GM12892 (cell line): Measurements from ENCODE around the gene CDC42BPB.

Experiments used
- DNase-seq: peaks from one replicate; pipeline ENCODE4 v3.0.0; 2011; ENCODE audit not compliant: insufficient read length
- FAIRE-seq: peaks from 2 replicates; lab custom pipeline; 2011; peaks lifted over from hg19 to GRCh38; lab: Jason Lieb, UNC
- POLR2A ChIP-seq: IDR thresholded peaks from 2 replicates; pipeline ENCODE4 v1.6.1; 2011; ENCODE audit warnings: low read depth, low read length, control low read depth
- POLR2AphosphoS5 ChIP-seq: IDR thresholded peaks from 2 replicates; pipeline ENCODE4 v1.6.1; 2011; ENCODE audit warnings: low read depth, low read length, control low read depth
- TAF1 ChIP-seq: IDR thresholded peaks from 2 replicates; pipeline ENCODE4 v1.6.1; 2011; ENCODE audit warnings: low read depth, mild to moderate bottlenecking, control low read depth, low read length, borderline replicate concordance

Gene CDC42BPB

GRCh38 chr14:103084021-103084919 is 26.9 kb upstream of the CDC42BPB start, which contains the start of gene LBHD2:
TSS of gene LBHD2 (plus strand) at chr14:103084210. CDS start at chr14:103086013, 1,803 bp downstream.
- DNase-seq = no peak
- TF ChIP-seq POLR2A (no peak), TAF1 (no peak), POLR2AphosphoS5 (no peak)
- no peak for FAIRE-seq

DNA sequence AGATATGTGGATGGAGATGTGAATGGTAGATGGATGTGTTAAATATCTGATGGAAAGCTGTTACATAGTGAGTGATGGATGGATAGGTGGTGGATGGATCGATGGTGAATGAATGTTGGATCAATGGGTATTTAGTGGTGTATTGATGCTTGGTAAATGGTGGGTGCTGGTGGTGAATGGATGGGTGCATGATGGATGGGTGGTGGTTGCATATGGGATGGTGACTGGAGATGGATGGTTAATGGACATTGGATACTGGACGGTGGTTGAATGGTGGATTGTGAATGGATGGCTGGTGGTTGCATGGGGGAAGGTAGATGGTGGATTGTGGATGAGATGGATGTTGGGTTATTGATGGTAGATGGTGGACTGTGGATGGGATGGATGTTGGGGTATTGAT is 24.6 kb upstream of the CDC42BPB start:
- TF ChIP-seq TAF1 (no peak), POLR2A (no peak), POLR2AphosphoS5 (no peak)
- DNase-seq (no peak), FAIRE-seq (no peak)

GRCh38 chr14:103078860-103079587 is 21.7 kb upstream of the CDC42BPB start:
- no peak for TF ChIP-seq POLR2AphosphoS5
- no peak for TF ChIP-seq POLR2A
- no peak for TF ChIP-seq TAF1
- DNase-seq = no peak
- FAIRE-seq = no peak

DNA sequence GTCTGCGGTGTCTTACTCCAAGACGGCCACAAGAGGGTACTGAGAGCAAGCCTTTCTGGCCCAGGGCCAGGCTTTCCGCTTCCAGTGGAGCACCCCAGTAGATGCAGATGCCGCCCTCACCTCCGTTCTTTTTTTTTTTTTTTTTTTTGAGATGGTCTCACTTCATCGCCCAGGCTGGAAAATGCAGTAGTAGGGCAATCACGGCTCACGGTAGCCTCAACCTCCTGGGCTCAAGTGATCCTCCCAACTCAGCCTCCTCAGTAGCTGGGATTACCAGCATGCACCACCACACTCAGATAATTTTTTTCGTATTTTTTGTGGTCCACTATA is 21.0 kb upstream of the CDC42BPB start:
- peak; percentile 76 for DNase-seq
- no peak for TF ChIP-seq POLR2AphosphoS5
- no peak for TF ChIP-seq POLR2A
- TF ChIP-seq TAF1 = no peak
- no peak for FAIRE-seq

- TF ChIP-seq TAF1 (no peak), POLR2AphosphoS5 (no peak), POLR2A (no peak)
- DNase-seq (no peak), FAIRE-seq (no peak)
Observed at GRCh38 chr14:103074729-103075367, 17.5 kb upstream of the CDC42BPB start.

DNA sequence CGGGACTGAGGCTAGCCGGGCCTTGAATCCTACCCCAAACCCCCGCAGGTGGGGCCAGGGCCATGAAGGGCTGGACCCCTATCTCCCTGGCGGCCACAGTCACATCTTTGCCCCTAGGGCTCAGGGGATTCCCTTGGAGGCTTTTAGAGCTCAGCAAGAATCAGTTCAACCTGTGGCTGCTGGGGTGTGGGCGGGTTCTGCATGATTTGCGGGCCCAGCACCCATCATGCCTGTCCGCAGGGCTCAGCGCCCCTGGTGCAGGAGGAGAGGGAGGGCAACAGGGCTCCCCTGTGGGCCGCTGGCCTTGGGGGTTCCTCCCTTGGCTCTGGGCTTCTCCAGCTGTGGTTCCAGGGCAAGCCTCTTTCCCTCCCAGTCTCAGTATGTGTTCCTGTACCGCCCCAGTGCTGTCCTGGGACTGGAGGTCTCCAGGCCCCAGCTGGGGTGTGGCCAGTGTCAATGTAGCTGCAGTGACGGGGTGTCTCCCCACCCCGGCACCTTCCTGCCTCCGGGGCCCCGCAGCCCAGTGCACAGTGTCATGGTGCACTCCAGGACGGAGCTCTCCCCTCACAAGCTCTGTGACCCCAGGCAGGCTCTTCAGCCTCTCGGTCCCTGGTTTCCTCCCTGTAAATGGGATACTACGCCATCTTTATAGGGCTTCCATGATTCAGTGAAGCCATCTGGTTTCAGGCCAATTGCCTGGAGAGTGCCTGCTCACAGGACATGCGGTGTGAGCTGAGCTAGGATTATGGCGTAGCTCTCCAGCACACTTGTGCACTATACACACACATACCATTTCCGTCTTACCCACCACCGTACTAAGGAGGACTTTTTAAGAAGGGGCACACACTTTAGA is 16.8 kb upstream of the CDC42BPB start:
- FAIRE-seq = peak; percentile 53
- no peak for DNase-seq

GRCh38 chr14:103073367-103073875 is 16.1 kb upstream of the CDC42BPB start:
- FAIRE-seq (no peak), DNase-seq (no peak)
- TF ChIP-seq TAF1 = no peak
- no peak for TF ChIP-seq POLR2AphosphoS5
- no peak for TF ChIP-seq POLR2A

More for the DNA sequence above, 16.8 kb upstream of the CDC42BPB start:
- no peak for TF ChIP-seq POLR2A
- no peak for TF ChIP-seq POLR2AphosphoS5
- TF ChIP-seq TAF1 = no peak

- TF ChIP-seq POLR2A (no peak), POLR2AphosphoS5 (no peak), TAF1 (no peak)
- FAIRE-seq (no peak), DNase-seq (no peak)
Observed at GRCh38 chr14:103072595-103073366, 15.4 kb upstream of the CDC42BPB start.

DNA sequence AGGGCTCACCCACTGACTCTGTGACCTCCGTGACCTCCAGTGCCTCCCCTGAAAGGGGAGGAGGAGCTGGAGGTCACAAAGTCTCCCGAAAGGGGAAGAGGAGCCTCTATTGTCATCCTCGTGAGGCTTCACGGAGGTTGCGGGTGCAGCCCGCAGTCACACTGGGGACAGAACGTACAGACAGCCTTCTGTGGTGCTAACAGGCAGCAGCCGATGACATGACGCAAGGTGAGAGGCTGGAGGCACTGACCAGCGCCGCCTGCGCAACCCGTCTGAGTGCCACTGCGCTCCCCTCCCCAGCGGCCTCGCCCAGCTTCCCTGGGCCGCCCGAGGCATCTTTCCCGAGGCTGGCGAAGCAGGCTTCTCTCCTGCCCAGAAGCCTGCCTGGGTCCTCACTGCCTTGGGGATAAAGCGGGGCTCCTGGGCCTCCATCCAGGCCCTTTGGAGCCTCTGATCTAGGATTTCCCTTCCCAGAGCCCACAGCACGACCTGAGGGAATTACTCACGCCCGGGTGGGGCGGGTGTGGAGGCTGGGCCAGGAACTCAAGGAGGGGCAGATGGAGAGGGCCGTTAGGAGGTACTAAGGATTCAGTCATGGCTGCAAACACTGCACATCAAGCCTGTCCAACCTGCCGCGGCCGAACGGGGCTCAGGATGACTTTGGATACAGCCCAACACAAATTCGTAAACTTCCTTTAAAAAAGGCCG is 14.3 kb upstream of the CDC42BPB start:
- FAIRE-seq (no peak), DNase-seq (no peak)
- no peak for TF ChIP-seq TAF1
